BLaER1 (cell line): Measurements from ENCODE around the gene KCNAB1.
"Not testable (repeated sequence)": the region's sequence is repeated elsewhere in the genome, so short reads cannot be mapped to it uniquely, and the experiment has no call there.

Experiments used
- H3K27ac ChIP-seq: shearing (Covaris generic); formaldehyde crosslinking; 2 replicates; pipeline ENCODE4 v1.8.1; 2022
- H3K27me3 ChIP-seq: shearing (Covaris generic); formaldehyde crosslinking; 2 replicates; pipeline ENCODE4 v1.8.1; 2022
- H3K36me3 ChIP-seq: shearing (Covaris generic); formaldehyde crosslinking; 2 replicates; pipeline ENCODE4 v1.8.1; 2022
- H3K4me1 ChIP-seq: shearing (Covaris generic); formaldehyde crosslinking; 2 replicates; pipeline ENCODE4 v1.8.1; 2022
- H3K4me2 ChIP-seq: shearing (Covaris generic); formaldehyde crosslinking; 2 replicates; pipeline ENCODE4 v1.8.1; 2022
- H3K4me3 ChIP-seq: shearing (Covaris generic); formaldehyde crosslinking; 2 replicates; pipeline ENCODE4 v1.8.1; 2022
- H3K9ac ChIP-seq: shearing (Covaris generic); formaldehyde crosslinking; 2 replicates; pipeline ENCODE4 v1.8.1; 2022
- H3K9me3 ChIP-seq: shearing (Covaris generic); formaldehyde crosslinking; 2 replicates; pipeline ENCODE4 v1.8.1; 2022
- H4K20me1 ChIP-seq: shearing (Covaris generic); formaldehyde crosslinking; 2 replicates; pipeline ENCODE4 v1.8.1; 2022
- Cebpa-rat ChIP-seq: shearing (Covaris generic); IDR thresholded peaks from 2 replicates; pipeline ENCODE4 v1.8.1; 2022

Gene KCNAB1

DNA sequence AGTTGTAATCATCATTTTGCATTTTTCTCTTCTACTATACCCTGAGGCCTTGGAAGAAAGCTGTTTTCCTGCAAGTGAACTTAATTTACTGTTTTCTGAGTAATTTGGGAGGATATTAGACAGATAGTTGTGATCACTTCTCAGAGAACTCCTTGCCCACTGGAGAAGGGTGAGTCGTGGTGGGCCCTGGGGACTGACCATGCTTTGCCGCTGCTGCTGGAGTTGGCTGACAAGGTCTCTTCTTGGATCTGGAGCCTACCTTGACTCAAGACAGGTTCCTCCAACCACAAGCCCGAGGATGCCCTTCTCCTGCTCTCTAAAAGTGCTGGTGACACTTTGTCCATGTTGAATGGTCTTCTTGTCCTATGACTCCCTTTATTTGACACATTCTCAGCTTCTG lies 68.4 kb downstream of the KCNAB1 start:
- Histone ChIP-seq H4K20me1 (no peaks in the 10 kb centered on the region), H3K4me2 (no peak overlapping the region), H3K27me3 (no peaks in the 10 kb centered on the region), H3K4me1 (no peaks in the 10 kb centered on the region), H3K27ac (no peak overlapping the region), H3K9ac (no peak overlapping the region), H3K4me3 (no peak overlapping the region), H3K9me3 (no peaks in the 10 kb centered on the region), H3K36me3 (no peaks in the 10 kb centered on the region)
- TF ChIP-seq Cebpa-rat: no peak

DNA sequence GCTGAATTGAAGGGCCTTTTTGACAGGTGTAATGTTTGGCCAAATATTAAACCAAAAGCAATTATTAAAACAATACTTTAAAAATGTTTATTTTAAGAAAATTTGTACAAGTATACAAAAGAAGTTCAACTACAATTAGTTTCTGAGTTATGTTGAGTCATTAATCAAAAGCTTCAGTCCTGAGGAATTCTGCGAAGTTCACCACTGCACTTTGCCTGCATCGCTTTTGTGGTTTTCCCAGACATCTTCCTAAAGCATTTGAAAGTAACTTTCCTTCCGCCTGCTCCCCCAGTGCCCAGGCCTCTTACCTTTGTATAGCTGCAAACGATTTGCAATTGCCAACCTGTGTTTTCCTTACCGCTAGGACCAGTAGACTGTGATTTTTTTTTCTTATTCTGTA lies 69.5 kb downstream of the KCNAB1 start:
- H3K9ac ChIP-seq: no peak overlapping the region
- H3K4me3 ChIP-seq: no peak overlapping the region
- no peaks in the 10 kb centered on the region for H3K9me3 ChIP-seq
- no peak overlapping the region for H3K4me2 ChIP-seq
- no peaks in the 10 kb centered on the region for H4K20me1 ChIP-seq
- H3K27ac ChIP-seq: no peak overlapping the region
- no peak for TF ChIP-seq Cebpa-rat
- no peaks in the 10 kb centered on the region for H3K36me3 ChIP-seq
- no peaks in the 10 kb centered on the region for H3K4me1 ChIP-seq
- H3K27me3 ChIP-seq: no peaks in the 10 kb centered on the region

DNA sequence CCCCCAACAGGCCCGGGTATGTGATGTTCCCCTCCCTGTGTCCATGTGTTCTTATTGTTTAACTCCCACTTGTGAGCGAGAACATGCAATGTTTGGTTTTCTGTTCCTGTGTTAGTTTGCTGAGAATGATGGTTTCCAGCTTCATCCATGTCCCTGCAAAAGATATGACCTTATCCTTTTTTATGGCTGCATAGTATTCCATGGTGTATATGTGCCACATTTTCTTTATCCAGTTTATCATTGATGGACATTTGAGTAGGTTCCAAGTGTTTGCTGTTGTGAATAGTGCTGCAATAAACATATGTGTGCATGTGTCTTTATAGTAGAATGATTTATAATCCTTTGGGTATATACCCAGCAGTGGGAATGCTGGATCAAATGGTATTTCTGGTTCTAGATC lies 74.6 kb downstream of the KCNAB1 start:
- not testable (repeated sequence) for H3K4me2 ChIP-seq, H3K9ac ChIP-seq, H4K20me1 ChIP-seq, H3K9me3 ChIP-seq, H3K4me1 ChIP-seq, H3K27ac ChIP-seq, H3K4me3 ChIP-seq, H3K27me3 ChIP-seq, H3K36me3 ChIP-seq

DNA sequence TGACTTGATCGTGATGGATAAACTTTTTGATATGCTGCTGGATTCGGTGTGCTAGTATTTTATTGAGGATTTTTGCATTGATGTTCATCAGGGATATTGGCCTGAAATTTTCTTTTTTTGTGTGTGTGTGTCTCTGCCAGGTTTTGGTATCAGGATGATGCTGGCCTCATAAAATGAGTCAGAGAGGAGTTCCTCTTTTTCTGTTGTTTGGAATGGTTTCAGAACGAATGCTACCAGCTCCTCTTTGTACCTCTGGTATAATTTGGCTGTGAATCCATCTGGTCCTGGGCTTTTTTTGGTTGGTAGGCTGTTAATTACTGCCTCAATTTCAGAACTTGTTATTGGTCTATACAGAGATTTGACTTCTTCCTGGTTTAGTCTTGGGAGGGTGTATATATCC lies 76.8 kb downstream of the KCNAB1 start:
- H3K4me3 ChIP-seq, H3K4me1 ChIP-seq, H3K9me3 ChIP-seq, H3K36me3 ChIP-seq, H4K20me1 ChIP-seq, H3K4me2 ChIP-seq, H3K27me3 ChIP-seq, H3K9ac ChIP-seq, H3K27ac ChIP-seq: not testable (repeated sequence)

DNA sequence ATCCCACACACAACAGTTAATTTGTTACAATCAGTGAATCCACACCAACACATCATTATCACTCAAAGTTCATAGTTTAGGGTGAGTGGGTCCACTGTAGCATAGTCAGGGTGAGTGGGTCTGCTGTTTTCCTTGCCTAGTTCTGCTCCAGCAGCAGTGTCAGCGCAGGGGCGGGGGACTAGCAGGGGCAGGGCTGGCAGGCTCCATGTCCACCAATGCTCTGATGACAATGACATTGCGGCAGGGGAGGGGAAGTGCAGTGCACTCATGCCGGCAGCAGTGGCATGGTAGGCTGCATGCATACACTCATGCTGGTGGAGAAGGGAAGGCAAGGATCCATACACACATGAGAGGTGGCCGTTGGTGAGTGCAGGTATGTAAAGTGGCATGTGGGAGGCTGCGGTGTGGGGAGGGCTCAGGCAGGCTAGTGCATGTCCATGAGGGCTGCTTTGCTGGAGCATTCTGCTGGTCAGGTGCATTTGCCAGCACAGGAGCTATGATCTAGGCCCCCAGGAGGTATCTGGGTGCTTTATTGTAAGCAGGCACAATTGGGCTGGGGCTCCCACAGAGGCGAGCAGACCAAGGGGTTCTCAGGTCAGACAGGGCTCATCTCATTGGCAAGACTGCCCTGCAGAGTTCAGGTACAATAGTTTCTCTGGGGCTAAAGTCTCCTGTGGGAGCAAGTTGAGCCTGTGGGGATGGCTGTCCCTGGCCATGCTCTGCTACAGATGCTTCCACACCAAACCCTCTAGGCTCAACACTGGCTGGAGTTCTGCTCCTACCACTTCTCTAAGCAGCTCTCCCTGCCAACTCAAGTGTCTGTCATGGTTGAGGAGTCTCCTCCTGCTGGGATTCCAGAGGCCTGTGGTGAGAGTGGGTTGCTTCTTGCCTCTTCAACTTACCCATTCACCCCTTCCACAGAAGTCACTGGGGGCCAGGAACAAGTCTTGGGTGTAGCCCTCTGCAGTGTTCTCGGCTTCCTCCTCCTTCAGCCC lies 81.3 kb downstream of the KCNAB1 start:
- H3K9me3 ChIP-seq: 0 out of 2 replicates have a peak, but pooled peaks cover 3% of the 10 kb centered on the region
- no peak overlapping the region for H3K4me3 ChIP-seq
- no peak for TF ChIP-seq Cebpa-rat
- H3K9ac ChIP-seq: no peak overlapping the region
- H3K27ac ChIP-seq: no peak overlapping the region
- no peak overlapping the region for H3K4me2 ChIP-seq
- no peaks in the 10 kb centered on the region; the same call in 1 of the 2 replicates for H3K4me1 ChIP-seq
- H4K20me1 ChIP-seq: no peaks in the 10 kb centered on the region
- H3K36me3 ChIP-seq: no peaks in the 10 kb centered on the region
- H3K27me3 ChIP-seq: no peaks in the 10 kb centered on the region

DNA sequence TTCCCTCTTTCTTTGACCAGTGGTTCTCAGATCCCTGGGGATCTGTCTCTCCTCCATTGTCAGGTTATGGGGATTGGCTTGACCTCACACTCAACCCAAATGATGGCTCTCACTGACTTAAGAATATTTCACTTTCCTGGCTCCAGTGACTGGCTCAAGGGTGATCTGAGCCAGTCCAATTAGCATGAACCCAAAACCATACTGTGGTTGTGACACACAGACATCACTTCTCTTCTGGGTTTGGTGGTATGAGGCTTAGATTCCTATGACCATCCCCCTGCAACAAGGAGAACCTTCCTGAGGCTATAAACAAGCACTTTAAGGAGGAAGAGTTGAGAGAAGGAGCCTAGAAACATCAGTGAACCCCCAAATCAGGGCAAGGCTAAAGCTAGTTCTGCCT lies 85.8 kb downstream of the KCNAB1 start:
- H3K9ac ChIP-seq: no peak overlapping the region
- no peak overlapping the region for H3K4me2 ChIP-seq
- H3K9me3 ChIP-seq: no peaks in the 10 kb centered on the region
- H3K27me3 ChIP-seq: no peaks in the 10 kb centered on the region
- no peak overlapping the region for H3K27ac ChIP-seq
- H3K36me3 ChIP-seq: no peaks in the 10 kb centered on the region
- no peak for TF ChIP-seq Cebpa-rat
- no peak overlapping the region for H3K4me3 ChIP-seq
- H3K4me1 ChIP-seq: no peaks in the 10 kb centered on the region
- H4K20me1 ChIP-seq: no peaks in the 10 kb centered on the region

DNA sequence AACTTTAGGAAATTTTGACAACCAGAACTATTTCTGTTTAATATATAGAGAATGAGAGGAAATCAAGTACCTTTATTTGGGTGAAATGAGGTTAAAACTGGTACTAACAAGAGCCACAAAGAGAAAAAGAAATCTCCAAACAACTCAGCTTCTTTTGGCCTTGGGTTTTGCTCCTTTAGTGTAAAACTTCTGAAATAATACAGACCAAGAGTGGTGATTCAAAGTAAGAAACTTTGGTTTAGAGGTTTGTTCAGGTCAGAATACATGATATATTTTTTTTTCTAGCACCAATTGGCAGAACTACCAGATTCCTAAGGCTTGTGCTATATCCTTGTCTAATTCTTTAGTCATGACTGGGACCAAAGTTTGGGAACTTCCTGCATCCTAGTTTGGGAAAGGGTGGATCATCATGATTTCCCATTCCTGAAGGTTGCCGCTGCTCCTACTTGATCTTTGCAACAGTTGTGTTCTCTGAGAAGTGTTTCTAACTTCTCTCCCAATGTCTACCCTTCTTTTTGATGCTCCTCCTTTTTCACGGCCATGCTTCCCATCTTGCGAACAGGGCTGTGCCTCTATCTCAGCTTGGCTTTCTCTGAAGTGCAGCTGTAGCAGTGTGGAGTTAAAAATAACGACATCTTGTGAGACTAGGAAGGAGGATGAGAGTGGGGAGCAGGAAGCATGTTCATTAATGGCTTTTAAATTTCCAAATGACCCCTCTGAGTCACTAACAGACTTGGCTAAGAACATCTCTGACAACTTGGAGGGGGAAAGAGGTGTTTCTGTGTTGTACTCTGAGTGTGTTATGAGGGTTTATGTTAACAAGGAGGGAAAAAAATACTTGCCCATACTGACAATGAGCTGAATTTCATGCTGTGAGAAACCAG lies 87.7 kb downstream of the KCNAB1 start:
- no peak overlapping the region for H3K9ac ChIP-seq
- no peaks in the 10 kb centered on the region for H4K20me1 ChIP-seq
- no peak overlapping the region for H3K27ac ChIP-seq
- no peak overlapping the region for H3K4me2 ChIP-seq
- no peaks in the 10 kb centered on the region for H3K9me3 ChIP-seq
- H3K27me3 ChIP-seq: no peaks in the 10 kb centered on the region
- no peak overlapping the region for H3K4me3 ChIP-seq
- H3K36me3 ChIP-seq: no peaks in the 10 kb centered on the region
- no peaks in the 10 kb centered on the region for H3K4me1 ChIP-seq
- no peak for TF ChIP-seq Cebpa-rat

DNA sequence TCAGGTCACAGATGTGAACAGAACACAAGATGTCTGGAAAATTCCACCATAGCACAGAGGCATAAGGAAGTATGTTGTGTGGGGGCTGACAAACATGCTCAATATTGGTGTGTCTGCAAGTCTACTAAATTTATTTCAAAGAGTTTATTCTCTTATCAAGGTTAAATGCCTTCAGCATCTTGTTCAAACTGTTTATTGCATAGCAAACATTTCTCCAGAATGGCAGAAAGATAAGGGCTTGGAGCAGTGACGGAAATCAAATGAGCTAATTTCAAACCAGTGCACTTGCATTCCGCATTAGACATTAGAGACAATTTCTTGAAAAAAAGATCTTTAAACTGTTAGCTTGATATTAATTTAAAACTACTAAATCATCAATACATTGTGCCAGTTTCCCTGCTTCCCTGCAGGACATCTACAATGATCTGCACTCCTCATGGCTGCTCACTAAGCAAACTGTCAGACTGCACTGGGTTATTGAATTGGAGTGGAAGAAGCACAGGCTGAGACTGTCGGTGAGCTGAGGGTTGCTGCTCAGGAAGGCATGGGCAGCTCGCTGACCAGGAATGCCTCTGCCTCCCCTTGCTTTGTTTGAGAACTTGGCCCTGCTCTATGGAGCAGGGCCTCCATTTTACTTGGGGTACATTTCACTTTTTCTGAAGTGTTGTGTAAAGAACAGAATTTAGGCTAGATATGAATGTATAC lies 89.4 kb downstream of the KCNAB1 start:
- Histone ChIP-seq H4K20me1 (no peaks in the 10 kb centered on the region), H3K27ac (no peak overlapping the region), H3K9me3 (no peaks in the 10 kb centered on the region), H3K4me3 (no peak overlapping the region), H3K4me2 (no peak overlapping the region), H3K4me1 (no peaks in the 10 kb centered on the region), H3K36me3 (no peaks in the 10 kb centered on the region), H3K9ac (no peak overlapping the region), H3K27me3 (no peaks in the 10 kb centered on the region)
- TF ChIP-seq Cebpa-rat: no peak

DNA sequence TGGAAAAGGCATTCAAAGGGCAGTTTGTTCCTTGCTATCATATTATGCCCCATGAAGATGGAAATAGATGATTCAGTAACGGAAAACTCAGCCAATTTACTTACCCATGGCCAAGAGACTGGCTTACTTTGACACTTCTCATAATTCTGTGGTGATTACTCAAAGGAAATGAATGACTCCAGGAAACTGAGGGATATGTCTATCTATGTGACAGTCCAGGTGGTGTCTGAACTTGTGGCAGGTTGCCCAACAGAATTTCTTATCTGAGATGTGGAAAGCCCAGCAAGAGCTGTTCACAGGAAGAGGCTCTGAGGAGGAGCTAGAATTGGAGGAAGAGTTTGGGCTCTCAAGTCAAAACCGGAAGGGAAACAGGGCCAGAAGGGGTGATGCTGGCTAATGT lies 91.2 kb downstream of the KCNAB1 start:
- Histone ChIP-seq H3K36me3 (no peaks in the 10 kb centered on the region), H3K4me3 (no peak overlapping the region), H3K9me3 (no peaks in the 10 kb centered on the region), H3K27ac (no peak overlapping the region), H3K27me3 (no peaks in the 10 kb centered on the region), H3K4me1 (no peaks in the 10 kb centered on the region), H4K20me1 (no peaks in the 10 kb centered on the region), H3K9ac (no peak overlapping the region), H3K4me2 (no peak overlapping the region)
- TF ChIP-seq Cebpa-rat: no peak
